Mesenteric fat pad (tissue), 1 donor: ENCODE data around the gene DLK2. TPM values are rescaled to one million over a fixed set of nuclear protein-coding genes. Genes with fewer than 3 reads are reported as not detected.
"Not testable (repeated sequence)": the region's sequence is repeated elsewhere in the genome, so short reads cannot be mapped to it uniquely, and the experiment has no call there.

Source experiments
- DNase-seq: peaks from one replicate; pipeline ENCODE4 v3.0.0-alpha.2; 2020; ENCODE audit warnings: low spot score
- microRNA-seq: library from miRNA; unstranded; fragments of <30 nt; microRNA quantifications from one replicate; pipeline ENCODE4 v1.2.0, GENCODE V29; 2020; ENCODE audit warnings: borderline number of aligned reads
- total RNA-seq: library from RNA; stranded (reverse); fragmentation: NEBNext Ultra II Directional; extraction: Animal tissue kit (Norgen Biotek cat#: 25700); gene quantifications from one replicate; pipeline ENCODE4 v1.2.1, GENCODE V29; 2021
- donor health status: DM: yes; HTN: yes; CAD: no.

Gene DLK2
- total RNA-seq, 1 donor from 2014 or later: not detected

DNA sequence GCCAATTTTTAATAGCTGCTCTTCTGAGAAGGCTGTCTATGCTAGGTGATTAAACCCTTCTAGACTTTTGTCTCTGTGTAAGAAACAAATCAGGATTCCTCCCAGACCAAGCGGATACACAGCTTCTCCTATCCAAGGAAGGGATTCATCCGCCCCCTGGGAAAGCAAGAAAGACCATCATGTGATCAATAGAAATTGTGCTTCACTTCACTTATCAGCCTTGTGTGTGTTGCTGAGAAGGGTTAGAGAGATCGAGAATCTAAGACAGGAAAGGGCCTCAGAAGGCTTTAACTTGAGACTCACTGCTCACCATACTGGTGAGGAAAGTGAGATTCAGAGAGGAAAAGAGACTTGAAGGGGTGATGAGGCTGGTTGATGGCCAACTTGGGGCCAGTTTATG lies 26.5 kb downstream of the DLK2 start:
- DNase-seq: no peak

DNA sequence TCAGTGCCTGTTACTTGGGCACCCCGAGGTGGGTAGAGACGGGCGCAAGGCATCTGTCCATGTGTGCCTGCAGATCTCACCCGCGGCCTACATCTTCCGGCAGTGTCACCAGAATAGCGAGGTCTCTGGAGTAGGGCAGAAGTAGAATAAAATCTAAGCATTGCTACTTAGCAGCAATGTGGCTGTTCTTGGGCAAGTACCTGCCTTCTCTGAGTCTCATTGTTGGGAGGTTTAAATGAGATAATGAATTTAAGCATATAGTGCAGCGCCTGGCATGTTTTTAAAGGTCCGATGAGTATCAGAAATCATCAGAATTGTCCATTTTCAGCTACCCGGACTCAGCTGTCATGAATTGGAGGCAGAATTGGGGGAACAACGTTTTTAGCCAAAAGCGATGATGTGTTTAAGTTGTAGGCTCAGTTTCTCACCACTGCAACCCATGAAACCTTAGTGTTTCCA lies 27.2 kb downstream of the DLK2 start:
- DNase-seq: no peak

GRCh38 chr6:43427406-43428111 lies 27.8 kb downstream of the DLK2 start, which contains the start of gene ABCC10:
ABCC10 (plus strand) TSS chr6:43427541; CDS start chr6:43427979, 438 bp downstream.
- DNase-seq: peak; percentile 97

DNA sequence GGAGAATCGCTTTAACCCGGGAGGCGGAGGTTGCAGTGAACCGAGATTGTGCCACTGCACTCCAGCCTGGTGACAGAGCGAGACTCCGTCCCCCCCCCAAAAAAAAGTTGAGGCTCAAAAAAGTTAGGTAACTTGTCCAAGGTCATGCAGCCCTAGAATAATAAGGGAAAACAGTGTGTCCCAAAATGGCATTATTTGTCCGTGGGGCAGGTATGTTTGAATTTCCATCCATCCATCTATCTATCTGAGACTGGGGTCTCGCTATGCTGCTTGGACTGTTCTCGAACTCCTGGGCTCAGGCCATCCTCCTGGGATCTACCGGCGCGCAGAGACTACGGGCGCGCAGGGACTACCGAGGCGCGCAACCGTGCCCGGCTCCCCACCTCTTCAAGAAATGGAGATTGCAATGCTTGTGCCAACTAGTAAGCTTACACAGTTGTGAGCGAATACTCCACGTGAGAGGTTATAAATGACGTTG lies 28.4 kb downstream of the DLK2 start:
- no peak for DNase-seq

- not testable (repeated sequence) for DNase-seq
These were observed 30.3 kb downstream of the DLK2 start for GRCh38 chr6:43425083-43425482.

- DNase-seq: no peak
These were observed 33.5 kb downstream of the DLK2 start for GRCh38 chr6:43421831-43422230.

GRCh38 chr6:43420012-43420709 lies 35.2 kb downstream of the DLK2 start:
- no peak for DNase-seq

GRCh38 chr6:43416935-43417334 lies 38.4 kb downstream of the DLK2 start:
- no peak for DNase-seq

DNA sequence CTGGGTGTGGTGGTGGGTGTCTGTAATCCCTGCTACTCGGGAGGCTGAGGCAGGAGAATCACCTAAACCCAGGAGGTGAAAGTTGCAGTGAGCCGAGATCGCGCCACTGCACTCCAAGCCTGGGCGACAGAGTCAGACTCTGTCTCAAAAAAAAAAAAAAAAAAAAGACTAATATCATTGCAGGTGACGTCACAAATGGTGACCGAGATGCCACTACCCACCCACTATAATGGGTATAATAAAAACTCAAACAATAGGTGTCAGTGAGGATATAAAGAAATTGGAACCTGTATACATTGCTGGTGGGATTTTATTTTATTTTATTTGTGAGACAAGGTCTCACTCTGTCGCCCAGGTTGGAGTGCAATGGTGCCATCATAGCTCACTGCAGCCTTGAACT lies 40.1 kb downstream of the DLK2 start:
- DNase-seq: not testable (repeated sequence)

DNA sequence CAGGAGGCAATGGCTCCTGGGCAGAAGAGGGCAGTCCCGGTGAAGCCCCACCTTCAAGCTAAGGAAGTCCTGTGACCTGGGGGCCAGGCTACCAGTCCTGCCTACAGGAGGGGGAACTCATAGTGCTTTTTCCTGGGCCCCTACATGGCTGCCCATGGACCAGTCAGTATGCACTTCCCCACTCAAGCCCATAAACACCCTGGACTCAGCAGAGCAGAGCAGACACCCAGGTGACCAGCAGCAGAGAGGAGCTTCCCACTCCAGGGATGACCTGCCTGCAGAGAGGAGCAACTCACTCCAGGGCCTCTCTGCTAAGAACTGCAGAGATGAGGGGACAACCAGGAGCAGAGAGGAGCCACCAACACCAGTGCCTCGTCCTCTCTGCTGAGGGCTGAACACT lies 42.3 kb downstream of the DLK2 start:
- DNase-seq: no peak

DNA sequence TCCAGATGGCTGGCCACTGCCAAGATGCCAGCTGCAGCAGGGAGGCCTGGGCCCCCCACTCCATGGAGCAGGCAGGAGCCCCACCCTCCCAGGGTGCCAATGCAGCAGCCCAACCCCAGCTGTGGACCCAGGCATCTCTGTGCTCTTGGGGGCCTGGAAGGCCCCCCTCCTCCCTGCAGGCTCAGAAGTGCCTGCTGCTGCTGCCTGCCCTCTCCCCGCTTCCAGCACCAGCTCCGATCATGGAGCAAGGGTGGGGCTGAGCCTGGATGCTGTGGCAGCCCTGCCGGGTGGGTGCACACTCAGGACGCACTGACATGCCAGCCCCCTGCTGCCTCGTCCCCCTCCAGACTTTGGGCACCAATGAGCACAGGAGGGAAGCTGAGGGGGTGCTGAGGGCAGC lies 42.8 kb downstream of the DLK2 start:
- DNase-seq: no peak

GRCh38 chr6:43410776-43411175 lies 44.6 kb downstream of the DLK2 start:
- not testable (repeated sequence) for DNase-seq

- no peak for DNase-seq
These were observed 47.1 kb downstream of the DLK2 start for GRCh38 chr6:43408259-43408658.

DNA sequence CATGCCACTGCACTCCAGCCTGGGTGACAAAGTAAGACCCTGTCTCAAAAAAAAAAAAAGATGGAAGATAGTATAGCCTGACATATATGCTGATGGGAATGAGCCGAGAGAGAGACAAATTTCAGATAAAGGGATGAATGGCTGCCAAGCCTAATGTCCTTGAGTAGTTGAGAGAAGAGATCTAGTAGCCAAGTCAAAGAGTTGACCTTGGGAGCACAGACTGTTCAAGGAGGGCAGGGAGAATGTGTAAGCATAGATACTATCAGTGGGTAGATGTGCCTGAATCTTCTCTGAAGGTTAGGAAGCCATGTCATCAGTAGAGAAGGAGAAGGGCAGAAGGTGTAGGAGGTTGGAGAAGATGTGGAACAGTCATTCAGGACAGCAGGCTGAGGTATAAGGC lies 48.1 kb downstream of the DLK2 start:
- no peak for DNase-seq

DNA sequence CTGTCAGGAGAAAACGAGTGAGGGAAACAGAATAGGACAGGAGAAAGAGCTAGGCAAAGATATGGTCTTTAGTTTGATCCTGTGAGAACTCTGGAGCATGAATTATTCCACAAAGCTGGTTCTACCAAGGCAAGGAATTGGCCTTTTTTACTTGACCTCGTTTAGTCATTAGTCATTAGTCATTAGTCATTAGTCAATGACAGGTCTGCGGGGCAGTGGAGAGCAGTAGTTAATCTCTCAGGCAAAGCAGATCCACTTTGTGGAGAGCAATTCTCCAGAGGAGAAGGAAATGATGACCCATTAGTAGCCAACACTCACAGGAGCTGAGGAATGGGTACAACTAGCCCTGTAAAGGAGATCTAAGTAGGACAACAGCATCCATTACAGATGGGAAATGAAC lies 50.0 kb downstream of the DLK2 start:
- no peak for DNase-seq

GRCh38 chr6:43402820-43403219 lies 52.5 kb downstream of the DLK2 start:
- no peak for DNase-seq

DNA sequence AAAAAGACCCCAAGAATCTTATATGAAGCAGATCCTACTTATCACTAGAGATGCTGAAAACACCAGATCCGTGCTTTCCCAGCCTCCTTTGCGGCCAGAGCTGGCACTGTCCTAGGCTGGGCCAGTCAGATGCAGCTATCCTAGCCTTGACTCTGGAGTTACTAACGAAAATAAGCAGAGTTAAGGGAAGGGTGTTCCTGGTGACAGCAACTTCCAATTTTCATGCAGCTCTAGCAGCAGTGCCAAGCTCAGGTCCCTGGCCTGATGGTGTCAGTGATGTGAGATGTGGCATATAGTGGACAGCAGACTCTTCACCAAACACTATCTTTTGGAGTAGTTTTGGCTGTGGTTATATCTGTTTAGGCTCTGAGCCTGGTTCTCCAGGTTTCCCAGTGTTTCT lies 53.6 kb downstream of the DLK2 start:
- no peak for DNase-seq

Small RNA genes within 50 kb of the gene (microRNA-seq; reads per million reads assigned to microRNA genes)
- not detected for gene MIR6780B

Other genes starting within 250 kb of the DLK2 start
- gene DNPH1, start 226.1 kb downstream of the DLK2 start, total RNA-seq: 36.5 TPM
- gene TTBK1, start 212.1 kb downstream of the DLK2 start, total RNA-seq: 0.06 TPM
- gene SLC22A7, start 157.3 kb downstream of the DLK2 start, total RNA-seq: not detected
- 0.58 TPM for gene CRIP3, start 146.7 kb downstream of the DLK2 start, total RNA-seq
- gene ZNF318, start 85.9 kb downstream of the DLK2 start, total RNA-seq: 16.1 TPM
- gene ABCC10, start 28.0 kb downstream of the DLK2 start, total RNA-seq: 22.0 TPM
- 20.3 TPM for gene TJAP1, start 22.0 kb upstream of the DLK2 start, total RNA-seq
- gene LRRC73, start 54.8 kb upstream of the DLK2 start, total RNA-seq: 0.45 TPM
- gene YIPF3, start 61.4 kb upstream of the DLK2 start, total RNA-seq: 72.5 TPM
- gene POLR1C, start 61.5 kb upstream of the DLK2 start, total RNA-seq: 37.3 TPM
- gene XPO5, start 120.5 kb upstream of the DLK2 start, total RNA-seq: 43.6 TPM
- gene POLH, start 120.6 kb upstream of the DLK2 start, total RNA-seq: 10.7 TPM
- gene GTPBP2, start 173.7 kb upstream of the DLK2 start, total RNA-seq: 101 TPM
- gene MAD2L1BP, start 180.3 kb upstream of the DLK2 start, total RNA-seq: 19.0 TPM
- not detected for gene RSPH9, start 189.5 kb upstream of the DLK2 start, total RNA-seq
- 34.5 TPM for gene MRPS18A, start 232.2 kb upstream of the DLK2 start, total RNA-seq